Parathyroid adenoma (tissue), 2 donors: ENCODE data around the gene FBLN2.

Experiments used
- H2AFZ ChIP-seq: fragments of 300-600 bp; sonication (generic); one replicate; pipeline ENCODE4 v1.7.0; 2017; ENCODE audit warnings: antibody characterized with exemption, mild to moderate bottlenecking
- H3K27ac ChIP-seq: fragments of 300-600 bp; sonication (generic); one replicate; pipeline ENCODE4 v1.7.0; 2017
- H3K27me3 ChIP-seq: fragments of 300-600 bp; sonication (generic); one replicate; pipeline ENCODE4 v1.7.0; 2017; ENCODE audit warnings: low read length; ENCODE audit not compliant: control insufficient read depth, insufficient read depth
- H3K36me3 ChIP-seq: fragments of 300-600 bp; sonication (generic); one replicate; pipeline ENCODE4 v1.7.0; 2017; ENCODE audit warnings: low read length; ENCODE audit not compliant: control insufficient read depth, insufficient read depth
- H3K4me1 ChIP-seq: fragments of 300-600 bp; sonication (generic); one replicate; pipeline ENCODE4 v1.7.0; 2017; ENCODE audit warnings: control low read depth
- H3K4me2 ChIP-seq: fragments of 300-600 bp; sonication (generic); one replicate; pipeline ENCODE4 v1.7.0; 2017; ENCODE audit warnings: low read length
- H3K4me3 ChIP-seq: fragments of 300-600 bp; sonication (generic); one replicate; pipeline ENCODE4 v1.7.0; 2017; ENCODE audit warnings: low read depth, low read length
- H3K79me2 ChIP-seq: fragments of 300-600 bp; sonication (generic); one replicate; pipeline ENCODE4 v1.7.0; 2017; ENCODE audit warnings: control low read depth
- H3K9ac ChIP-seq: fragments of 300-600 bp; sonication (generic); one replicate; pipeline ENCODE4 v1.7.0; 2017; ENCODE audit warnings: mild to moderate bottlenecking
- H3K9me3 ChIP-seq: fragments of 300-600 bp; sonication (generic); one replicate; pipeline ENCODE4 v1.7.0; 2017; ENCODE audit warnings: low read length; ENCODE audit not compliant: control insufficient read depth
- TF ChIP-seq, protein P1 (sequence below): fragments of 300-600 bp; sonication (generic); IDR thresholded peaks from one replicate; pipeline ENCODE4 v1.7.0; 2017; ENCODE audit warnings: antibody characterized with exemption, mild to moderate bottlenecking
- donor health status: primary hyperparathyroidism.

The FBLN2 gene

DNA sequence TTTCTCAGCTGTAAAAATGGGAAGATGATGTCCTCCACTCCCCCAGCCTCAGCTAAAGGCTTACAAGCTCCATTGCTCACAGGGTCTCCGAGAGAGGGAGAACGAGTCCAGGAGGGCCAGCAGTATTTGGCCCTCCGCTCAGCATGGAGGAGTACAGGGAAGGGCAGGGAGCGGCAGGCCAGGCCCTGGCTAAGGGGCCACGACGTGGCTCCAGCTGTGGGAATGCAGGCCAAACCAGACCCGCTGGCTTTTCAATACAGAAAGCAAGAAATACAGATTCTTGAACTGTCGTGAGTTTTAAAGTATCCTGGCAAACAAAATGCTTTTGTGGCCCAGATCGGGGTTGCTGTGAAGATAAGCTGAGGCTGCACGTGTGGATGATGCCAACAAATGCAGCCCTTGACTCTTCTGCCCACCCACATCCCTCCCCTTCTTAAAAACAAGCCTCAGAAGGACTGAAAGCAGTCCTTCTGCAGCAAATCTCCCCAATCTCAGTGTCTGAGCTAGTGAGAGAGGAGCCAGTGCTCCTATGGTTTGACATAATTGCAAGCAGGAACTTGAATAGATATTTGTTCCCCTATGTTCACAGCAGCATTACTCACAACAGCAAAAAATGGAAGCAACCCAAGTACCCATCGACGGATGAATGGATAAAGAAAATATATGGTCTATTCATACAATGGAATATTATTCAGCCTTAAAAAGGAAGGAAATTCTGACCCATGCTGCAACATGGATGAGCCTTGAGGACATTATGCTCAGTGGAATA lies 18.5 kb upstream of the FBLN2 start:
- no peak overlapping the region for H3K4me2 ChIP-seq
- H2AFZ ChIP-seq: no peak overlapping the region
- H3K27ac ChIP-seq: no peak overlapping the region
- H3K27me3 ChIP-seq: no peaks in the 10 kb centered on the region
- no peaks in the 10 kb centered on the region for H3K9me3 ChIP-seq
- H3K4me1 ChIP-seq: no peaks in the 10 kb centered on the region
- no peak overlapping the region for H3K9ac ChIP-seq
- no peaks in the 10 kb centered on the region for H3K36me3 ChIP-seq
- H3K4me3 ChIP-seq: no peak overlapping the region
- no peaks in the 10 kb centered on the region for H3K79me2 ChIP-seq
- TF ChIP-seq, protein P1, sequence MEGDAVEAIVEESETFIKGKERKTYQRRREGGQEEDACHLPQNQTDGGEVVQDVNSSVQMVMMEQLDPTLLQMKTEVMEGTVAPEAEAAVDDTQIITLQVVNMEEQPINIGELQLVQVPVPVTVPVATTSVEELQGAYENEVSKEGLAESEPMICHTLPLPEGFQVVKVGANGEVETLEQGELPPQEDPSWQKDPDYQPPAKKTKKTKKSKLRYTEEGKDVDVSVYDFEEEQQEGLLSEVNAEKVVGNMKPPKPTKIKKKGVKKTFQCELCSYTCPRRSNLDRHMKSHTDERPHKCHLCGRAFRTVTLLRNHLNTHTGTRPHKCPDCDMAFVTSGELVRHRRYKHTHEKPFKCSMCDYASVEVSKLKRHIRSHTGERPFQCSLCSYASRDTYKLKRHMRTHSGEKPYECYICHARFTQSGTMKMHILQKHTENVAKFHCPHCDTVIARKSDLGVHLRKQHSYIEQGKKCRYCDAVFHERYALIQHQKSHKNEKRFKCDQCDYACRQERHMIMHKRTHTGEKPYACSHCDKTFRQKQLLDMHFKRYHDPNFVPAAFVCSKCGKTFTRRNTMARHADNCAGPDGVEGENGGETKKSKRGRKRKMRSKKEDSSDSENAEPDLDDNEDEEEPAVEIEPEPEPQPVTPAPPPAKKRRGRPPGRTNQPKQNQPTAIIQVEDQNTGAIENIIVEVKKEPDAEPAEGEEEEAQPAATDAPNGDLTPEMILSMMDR: no peak

DNA sequence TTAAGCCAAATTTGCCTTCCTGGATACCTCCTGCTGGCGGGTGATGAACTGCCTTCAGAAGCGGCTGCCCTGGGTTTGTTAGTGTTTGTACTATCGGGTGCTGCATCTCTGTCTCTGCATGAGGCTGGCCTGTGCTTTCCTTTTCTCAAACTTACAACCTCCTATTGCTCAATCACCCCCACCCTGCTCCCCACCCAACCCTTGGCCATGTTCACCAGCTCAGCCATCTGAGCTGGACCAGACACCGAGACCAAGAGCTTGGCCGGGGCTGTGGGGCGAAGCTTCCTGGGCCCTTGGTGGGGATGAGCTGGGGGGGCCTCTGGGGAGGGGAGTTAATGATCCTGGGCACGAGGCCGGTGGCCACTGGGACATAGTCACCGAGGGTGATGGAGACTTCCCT lies 16.8 kb upstream of the FBLN2 start:
- Histone ChIP-seq H3K27ac (no peak overlapping the region), H3K9ac (no peak overlapping the region), H3K4me2 (no peak overlapping the region), H3K79me2 (no peaks in the 10 kb centered on the region), H3K4me1 (no peaks in the 10 kb centered on the region), H3K27me3 (no peaks in the 10 kb centered on the region), H3K36me3 (no peaks in the 10 kb centered on the region), H2AFZ (no peak overlapping the region), H3K4me3 (no peak overlapping the region), H3K9me3 (no peaks in the 10 kb centered on the region)
- TF ChIP-seq, protein P1: no peak

DNA sequence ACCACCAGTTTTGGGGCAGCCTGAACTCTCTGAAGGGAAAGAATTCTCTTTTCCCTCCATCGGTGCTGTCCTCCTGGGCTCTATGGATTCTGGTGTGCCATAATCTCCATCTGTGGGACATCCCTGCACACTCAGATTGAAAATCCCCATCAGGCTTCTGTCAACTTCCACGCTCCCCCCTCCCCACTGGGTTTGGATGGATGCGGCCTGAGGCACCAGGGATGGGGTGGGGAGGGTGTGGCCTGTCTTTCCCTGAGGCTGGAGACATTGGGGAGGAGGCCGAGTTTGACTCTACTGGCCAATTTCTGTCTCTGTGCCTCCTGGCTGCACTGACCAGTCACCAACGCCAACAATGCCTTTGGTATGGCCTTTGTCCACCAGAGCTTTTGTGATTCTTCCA lies 16.3 kb upstream of the FBLN2 start:
- H3K4me2 ChIP-seq: no peak overlapping the region
- H3K27ac ChIP-seq: no peak overlapping the region
- H3K79me2 ChIP-seq: no peaks in the 10 kb centered on the region
- no peak overlapping the region for H3K4me3 ChIP-seq
- no peaks in the 10 kb centered on the region for H3K36me3 ChIP-seq
- no peak overlapping the region for H2AFZ ChIP-seq
- TF ChIP-seq, protein P1: no peak
- H3K4me1 ChIP-seq: no peaks in the 10 kb centered on the region
- H3K27me3 ChIP-seq: no peaks in the 10 kb centered on the region
- no peak overlapping the region for H3K9ac ChIP-seq
- no peaks in the 10 kb centered on the region for H3K9me3 ChIP-seq

DNA sequence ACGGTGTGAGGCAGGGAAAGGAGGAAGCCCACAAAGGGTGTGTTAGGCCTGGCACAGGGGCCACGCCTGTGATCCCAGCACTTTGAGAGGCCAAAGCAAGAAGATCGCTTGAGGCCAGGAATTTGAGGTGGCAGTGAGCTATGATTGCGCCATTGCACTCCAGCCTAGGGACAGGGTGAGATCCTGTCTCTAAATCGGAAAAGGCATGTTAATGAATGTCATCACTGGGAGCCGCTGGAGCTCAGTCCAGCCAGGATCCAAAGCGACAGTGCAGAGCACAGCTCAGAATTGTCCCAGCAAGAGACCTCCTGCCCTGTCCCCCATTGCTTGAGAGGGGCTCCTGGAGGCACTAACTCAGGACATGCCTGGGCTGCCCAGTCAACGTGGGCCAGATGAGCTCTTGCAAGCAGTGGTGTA lies 15.0 kb upstream of the FBLN2 start:
- Histone ChIP-seq H3K27me3 (no peaks in the 10 kb centered on the region), H3K4me2 (no peak overlapping the region), H3K27ac (no peak overlapping the region), H2AFZ (no peak overlapping the region), H3K9me3 (no peaks in the 10 kb centered on the region), H3K4me3 (no peak overlapping the region), H3K79me2 (no peaks in the 10 kb centered on the region), H3K36me3 (no peaks in the 10 kb centered on the region), H3K9ac (no peak overlapping the region), H3K4me1 (no peaks in the 10 kb centered on the region)
- TF ChIP-seq, protein P1: no peak

DNA sequence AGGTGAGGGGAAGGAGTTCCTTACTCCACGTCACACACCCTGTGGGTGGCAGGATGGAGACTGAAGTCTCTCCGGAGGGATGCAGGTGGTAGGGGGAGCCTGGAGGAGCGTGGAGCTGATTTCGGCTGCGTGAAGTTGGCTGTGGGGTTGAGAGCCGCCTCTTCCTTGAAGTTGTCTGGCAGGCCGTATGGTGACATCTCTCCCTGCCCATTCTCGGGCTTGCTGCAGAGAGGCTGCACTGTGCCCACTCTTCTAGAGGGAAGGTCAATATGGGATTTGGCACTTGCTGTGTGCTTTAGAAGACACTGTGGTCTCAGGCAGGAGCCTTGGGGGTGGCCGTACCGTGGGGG lies 13.4 kb upstream of the FBLN2 start:
- Histone ChIP-seq H3K36me3 (no peaks in the 10 kb centered on the region), H3K9me3 (no peaks in the 10 kb centered on the region), H3K27me3 (no peaks in the 10 kb centered on the region), H3K9ac (no peak overlapping the region), H3K79me2 (no peaks in the 10 kb centered on the region), H2AFZ (no peak overlapping the region), H3K4me1 (no peaks in the 10 kb centered on the region), H3K4me2 (no peak overlapping the region), H3K4me3 (no peak overlapping the region), H3K27ac (no peak overlapping the region)
- TF ChIP-seq, protein P1: no peak
